Activated T-cell treated with anti-CD3 and anti-CD28 coated beads for 24 hours (primary cell): ENCODE data around the gene CKM.
A peak's percentile ranks its signal among the peaks of the same experiment; 100 is the strongest.
"Not testable (repeated sequence)": the region's sequence is repeated elsewhere in the genome, so short reads cannot be mapped to it uniquely, and the experiment has no call there.

Experiments used
- DNase-seq: peaks from one replicate; pipeline ENCODE4 v3.0.0-alpha.2; 2020; ENCODE audit warnings: low read depth

The CKM gene

GRCh38 chr19:45320997-45321775 lies 1.5 kb downstream of the CKM start:
- no peak for DNase-seq

- no peak for DNase-seq
Observed at GRCh38 chr19:45315304-45315703, 7.4 kb downstream of the CKM start.

- no peak for DNase-seq
Observed at GRCh38 chr19:45314708-45315245, 7.9 kb downstream of the CKM start.

- DNase-seq: not testable (repeated sequence)
Observed at GRCh38 chr19:45312285-45312684, 10.4 kb downstream of the CKM start.

GRCh38 chr19:45311621-45312020 lies 11.1 kb downstream of the CKM start:
- no peak for DNase-seq

- DNase-seq: not testable (repeated sequence)
Observed at GRCh38 chr19:45309322-45309721, 13.4 kb downstream of the CKM start.

- no peak for DNase-seq
Observed at GRCh38 chr19:45307361-45307760, 15.3 kb downstream of the CKM start.

GRCh38 chr19:45306518-45307027 lies 16.1 kb downstream of the CKM start:
- DNase-seq: no peak

GRCh38 chr19:45306040-45306439 lies 16.6 kb downstream of the CKM start:
- DNase-seq: no peak

GRCh38 chr19:45305421-45305820 lies 17.3 kb downstream of the CKM start:
- DNase-seq: no peak

GRCh38 chr19:45305007-45305406 lies 17.7 kb downstream of the CKM start:
- DNase-seq: no peak

GRCh38 chr19:45304141-45304926 lies 18.3 kb downstream of the CKM start:
- no peak for DNase-seq

- no peak for DNase-seq
Observed at GRCh38 chr19:45303269-45304060, 19.2 kb downstream of the CKM start.

GRCh38 chr19:45302416-45302815 lies 20.3 kb downstream of the CKM start:
- DNase-seq: no peak

- no peak for DNase-seq
Observed at GRCh38 chr19:45299719-45300118, 23.0 kb downstream of the CKM start.

GRCh38 chr19:45298264-45298663 lies 24.4 kb downstream of the CKM start:
- no peak for DNase-seq

GRCh38 chr19:45297674-45298073 lies 25.0 kb downstream of the CKM start:
- DNase-seq: no peak

- DNase-seq: no peak
Observed at GRCh38 chr19:45296355-45296754, 26.3 kb downstream of the CKM start.

- no peak for DNase-seq
Observed at GRCh38 chr19:45295873-45296272, 26.8 kb downstream of the CKM start.

GRCh38 chr19:45294291-45295029 lies 28.2 kb downstream of the CKM start:
- DNase-seq: no peak

- DNase-seq: peak; percentile 4
Observed at GRCh38 chr19:45293682-45294081, 29.0 kb downstream of the CKM start.
